Effector memory CD4-positive, alpha-beta T cell (primary cell): ENCODE measurements around the gene PATJ.

Experiments
- DNase-seq, 3 donors: peaks; one replicate each; pipeline ENCODE4 v3.0.0-alpha.2; 2020
- H3K27ac ChIP-seq: 2 replicates; pipeline ENCODE4 v1.7.0; 2013; ENCODE audit warnings: mild to moderate bottlenecking, low read length, moderate library complexity; ENCODE audit not compliant: insufficient read depth, poor library complexity, severe bottlenecking
- H3K27me3 ChIP-seq: replicated peaks from 2 replicates; pipeline ENCODE4 v1.7.0; 2013; ENCODE audit warnings: mild to moderate bottlenecking, low read length; ENCODE audit not compliant: insufficient read depth, control insufficient read depth, poor library complexity, severe bottlenecking
- H3K36me3 ChIP-seq: 2 replicates; pipeline ENCODE4 v1.7.0; 2013; ENCODE audit warnings: mild to moderate bottlenecking, low read length, moderate library complexity; ENCODE audit not compliant: control insufficient read depth, insufficient read depth
- H3K4me1 ChIP-seq: 2 replicates; pipeline ENCODE4 v1.7.0; 2013; ENCODE audit warnings: low read length, mild to moderate bottlenecking; ENCODE audit not compliant: control insufficient read depth, insufficient read depth, poor library complexity, severe bottlenecking
- H3K4me3 ChIP-seq: 2 replicates; pipeline ENCODE4 v1.7.0; 2013; ENCODE audit warnings: low read length, low read depth, mild to moderate bottlenecking; ENCODE audit not compliant: insufficient read depth, poor library complexity, severe bottlenecking
- H3K9me3 ChIP-seq: 2 replicates; pipeline ENCODE4 v1.7.0; 2013; ENCODE audit warnings: mild to moderate bottlenecking, low read length, moderate library complexity; ENCODE audit not compliant: control insufficient read depth

The PATJ gene

DNA sequence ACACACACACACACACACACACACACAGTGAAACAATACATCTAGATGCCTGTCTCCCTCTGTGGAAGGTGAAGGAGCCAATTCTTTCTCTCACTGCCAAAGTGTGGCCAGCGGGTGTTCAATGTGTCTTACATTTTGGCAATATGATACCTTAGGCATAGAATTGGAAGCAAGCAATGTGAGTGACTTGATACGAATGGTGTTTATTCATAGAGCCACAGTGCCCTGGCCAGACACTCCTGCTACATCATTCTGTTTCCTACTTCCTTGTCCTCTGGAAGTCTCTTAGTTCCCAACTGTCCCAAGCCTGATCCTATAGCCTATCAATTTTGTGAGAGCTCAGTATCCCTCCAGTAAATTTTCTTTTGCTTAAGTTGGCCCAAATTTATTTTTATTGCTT lies 282.4 kb downstream of the PATJ start:
- no peak overlapping the region for H3K27ac ChIP-seq
- DNase-seq = no peak
- H3K36me3 ChIP-seq = peaks cover 7% of the 10 kb centered on the region
- H3K4me1 ChIP-seq = no peaks in the 10 kb centered on the region
- H3K4me3 ChIP-seq = no peak overlapping the region
- no peaks in the 10 kb centered on the region for H3K9me3 ChIP-seq
- no peaks in the 10 kb centered on the region for H3K27me3 ChIP-seq

DNA sequence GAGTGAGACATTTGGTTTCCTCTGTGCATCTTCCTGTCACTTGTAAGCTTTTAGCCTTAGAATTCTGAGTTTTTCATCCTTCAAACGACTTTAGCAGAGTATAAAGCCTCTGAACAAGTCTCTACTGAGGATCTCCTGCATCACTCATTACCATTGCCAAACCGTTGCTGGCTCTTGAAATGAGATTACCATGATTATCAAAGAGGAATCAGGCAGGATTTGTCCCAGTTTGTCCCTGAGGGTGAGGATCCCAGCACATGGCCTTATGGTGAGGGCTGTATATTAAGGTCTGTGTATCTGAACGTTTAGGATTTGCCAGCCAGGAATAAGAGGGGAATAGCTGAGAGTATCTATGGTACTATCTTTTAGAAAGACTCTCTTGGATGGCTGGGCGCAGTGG lies 282.9 kb downstream of the PATJ start:
- no peak for DNase-seq
- Histone ChIP-seq H3K27me3 (no peaks in the 10 kb centered on the region), H3K36me3 (peaks cover 7% of the 10 kb centered on the region), H3K27ac (no peak overlapping the region), H3K4me1 (no peaks in the 10 kb centered on the region), H3K4me3 (no peak overlapping the region), H3K9me3 (no peaks in the 10 kb centered on the region)

DNA sequence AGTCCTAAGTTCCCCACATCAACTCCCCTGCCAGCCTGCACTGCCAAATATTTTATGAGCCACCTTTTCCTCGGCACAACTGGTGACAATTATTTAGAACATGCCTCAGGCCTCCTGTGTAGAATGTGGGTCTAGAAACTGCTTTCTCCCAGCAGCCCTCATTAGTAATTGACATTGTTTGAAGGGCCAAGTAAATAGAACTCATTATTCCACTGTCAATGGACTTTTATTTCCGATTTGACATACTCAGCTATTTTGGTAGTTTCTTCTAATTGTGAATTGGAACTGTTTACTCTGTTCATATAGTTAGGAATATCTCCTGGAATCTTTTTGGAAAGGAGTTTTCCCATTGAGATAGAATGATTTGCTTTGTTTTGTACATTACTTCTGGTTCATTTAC lies 283.6 kb downstream of the PATJ start:
- Histone ChIP-seq H3K9me3 (no peaks in the 10 kb centered on the region), H3K4me1 (no peaks in the 10 kb centered on the region), H3K36me3 (peaks cover 7% of the 10 kb centered on the region), H3K4me3 (no peak overlapping the region), H3K27ac (no peak overlapping the region), H3K27me3 (no peaks in the 10 kb centered on the region)
- no peak for DNase-seq

DNA sequence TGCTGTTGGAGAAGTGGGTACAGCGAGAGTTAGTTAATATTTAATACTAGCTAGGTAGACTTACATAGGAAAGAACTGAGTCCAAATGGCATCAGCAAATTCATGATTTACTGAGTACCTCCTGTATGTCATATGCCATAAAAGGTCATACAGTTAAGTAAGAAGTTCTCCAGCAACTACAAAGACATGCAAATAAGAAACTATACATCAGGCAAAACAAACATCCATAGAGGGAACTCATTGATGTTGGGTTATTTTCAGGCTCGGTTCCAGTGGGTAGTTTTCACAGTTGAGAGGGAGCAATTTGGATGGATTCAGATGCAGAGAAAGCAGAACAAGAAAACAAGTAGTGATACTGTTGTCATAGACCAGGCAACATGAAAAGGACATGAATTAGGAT lies 287.4 kb downstream of the PATJ start:
- no peak overlapping the region for H3K27ac ChIP-seq
- peaks cover 7% of the 10 kb centered on the region for H3K36me3 ChIP-seq
- H3K4me3 ChIP-seq = no peak overlapping the region
- no peaks in the 10 kb centered on the region for H3K9me3 ChIP-seq
- DNase-seq = no peak
- H3K27me3 ChIP-seq = no peaks in the 10 kb centered on the region
- H3K4me1 ChIP-seq = no peaks in the 10 kb centered on the region

DNA sequence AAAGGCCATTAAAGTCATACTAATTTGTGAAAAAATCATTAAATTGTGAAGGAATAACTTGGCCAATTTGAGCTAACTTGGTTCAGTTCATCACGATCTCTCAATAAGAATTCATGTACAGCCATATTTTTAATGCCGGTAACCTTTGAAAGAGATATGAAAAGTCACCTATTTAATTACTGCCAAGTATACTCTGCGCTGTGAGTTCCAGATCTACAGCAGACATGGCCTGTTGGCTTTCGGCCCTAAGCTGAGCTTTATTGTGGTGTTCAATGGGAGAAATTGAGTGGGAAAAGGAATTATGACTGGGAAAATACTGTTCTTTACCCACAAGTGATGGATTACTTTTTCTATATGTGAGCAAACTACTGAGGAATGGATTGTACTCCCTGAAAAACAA lies 292.5 kb downstream of the PATJ start:
- Histone ChIP-seq H3K27ac (no peak overlapping the region), H3K36me3 (no peaks in the 10 kb centered on the region), H3K4me3 (no peak overlapping the region), H3K27me3 (no peaks in the 10 kb centered on the region), H3K9me3 (no peaks in the 10 kb centered on the region), H3K4me1 (no peaks in the 10 kb centered on the region)
- no peak for DNase-seq

DNA sequence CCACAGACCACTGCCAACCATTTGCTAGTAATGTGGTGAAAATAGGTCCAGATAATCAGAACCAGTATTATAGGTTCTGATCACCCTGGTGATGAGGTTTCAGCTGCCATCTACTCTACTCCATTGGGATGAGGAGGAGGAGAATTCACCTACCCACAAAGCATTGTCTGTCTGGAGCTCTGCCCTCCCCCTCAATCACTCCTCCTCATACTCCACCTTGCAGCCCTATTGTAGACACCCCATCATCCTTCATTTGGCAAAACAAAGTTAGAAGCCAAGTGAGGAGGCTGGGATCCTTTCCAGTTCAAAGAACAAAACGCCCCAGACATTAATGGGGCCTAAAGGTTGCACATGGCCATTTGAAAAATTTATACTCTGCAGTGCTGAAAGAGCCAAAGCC lies 295.0 kb downstream of the PATJ start:
- Histone ChIP-seq H3K36me3 (no peaks in the 10 kb centered on the region), H3K9me3 (no peaks in the 10 kb centered on the region), H3K4me3 (no peak overlapping the region), H3K27ac (no peak overlapping the region), H3K27me3 (no peaks in the 10 kb centered on the region), H3K4me1 (no peaks in the 10 kb centered on the region)
- DNase-seq = no peak

DNA sequence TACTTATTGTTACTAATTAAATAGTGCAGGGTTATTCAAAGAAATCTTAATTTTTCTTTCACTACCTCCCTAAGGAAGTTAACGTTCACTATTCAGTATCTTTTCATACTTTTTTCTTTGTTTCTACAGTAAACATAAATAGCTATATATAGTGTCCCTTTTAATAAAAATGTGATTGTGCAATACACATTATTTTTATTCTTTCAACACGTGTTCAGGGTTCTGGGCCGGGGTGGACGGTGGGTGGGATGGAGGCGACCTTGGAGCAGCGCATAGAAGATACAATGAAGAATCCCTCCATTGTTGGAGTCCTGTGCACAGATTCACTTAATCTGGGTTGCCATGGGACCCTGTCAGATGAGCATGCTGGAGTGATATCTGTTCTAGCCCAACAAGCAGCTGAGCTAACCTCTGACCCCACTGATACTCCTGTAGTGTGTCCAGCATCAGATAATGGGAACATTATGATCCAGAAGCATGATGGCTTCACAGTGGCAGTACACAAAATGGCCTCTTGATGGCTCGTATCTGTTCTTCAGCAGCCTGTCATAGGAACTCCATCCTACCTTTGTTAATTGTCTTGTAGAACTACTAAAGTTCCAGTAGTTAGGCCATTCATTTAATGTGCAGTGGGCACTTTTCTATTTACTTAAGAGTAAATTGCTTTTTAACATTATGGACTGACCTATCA lies 296.5 kb downstream of the PATJ start:
- Histone ChIP-seq H3K4me1 (no peaks in the 10 kb centered on the region), H3K27me3 (no peaks in the 10 kb centered on the region), H3K27ac (no peak overlapping the region), H3K9me3 (no peaks in the 10 kb centered on the region), H3K4me3 (no peak overlapping the region), H3K36me3 (no peaks in the 10 kb centered on the region)
- DNase-seq = no peak

DNA sequence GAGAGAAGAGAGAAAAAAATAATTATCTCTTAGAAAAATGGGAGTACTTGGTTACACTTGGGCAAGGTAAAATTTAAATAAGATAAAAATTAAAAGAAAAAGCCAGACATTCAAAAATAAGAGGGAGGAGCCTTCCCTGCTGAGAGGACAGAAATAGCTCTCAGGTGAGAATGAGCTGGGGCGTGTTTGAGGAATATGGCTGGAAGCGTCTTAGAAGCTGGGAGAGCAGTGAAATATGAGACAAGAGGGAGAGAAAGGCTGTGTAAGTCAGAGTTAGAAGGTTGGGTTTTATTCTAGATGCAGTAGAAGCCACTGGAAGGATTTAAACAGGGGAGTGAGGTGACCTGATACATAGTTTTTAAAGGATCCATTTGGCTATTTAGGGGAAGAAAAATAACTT lies 298.2 kb downstream of the PATJ start:
- H3K36me3 ChIP-seq = no peaks in the 10 kb centered on the region
- no peak for DNase-seq
- no peak overlapping the region for H3K4me3 ChIP-seq
- no peaks in the 10 kb centered on the region for H3K4me1 ChIP-seq
- H3K27ac ChIP-seq = no peak overlapping the region
- H3K27me3 ChIP-seq = no peaks in the 10 kb centered on the region
- no peaks in the 10 kb centered on the region for H3K9me3 ChIP-seq

DNA sequence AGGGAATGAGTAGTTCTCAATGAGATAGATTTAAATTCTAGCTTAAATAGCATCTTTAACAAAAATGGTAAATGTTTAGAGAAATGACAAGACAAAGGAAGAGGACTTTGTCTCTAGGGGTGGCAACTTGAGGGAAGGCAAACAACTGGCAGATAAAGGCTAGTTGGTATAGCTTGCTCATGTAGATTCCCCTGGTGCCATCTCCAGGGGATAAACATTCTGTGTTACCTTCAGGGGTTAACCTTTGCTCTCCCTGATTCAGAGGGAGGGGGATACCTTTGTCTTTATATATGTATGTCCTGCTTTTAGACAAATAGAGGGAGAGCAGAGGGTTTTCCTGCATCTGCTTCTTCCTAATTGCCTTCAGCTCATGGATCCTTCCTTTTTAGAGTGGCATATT lies 298.7 kb downstream of the PATJ start:
- Histone ChIP-seq H3K4me3 (no peak overlapping the region), H3K27me3 (no peaks in the 10 kb centered on the region), H3K4me1 (no peaks in the 10 kb centered on the region), H3K9me3 (no peaks in the 10 kb centered on the region), H3K36me3 (no peaks in the 10 kb centered on the region), H3K27ac (no peak overlapping the region)
- no peak for DNase-seq

DNA sequence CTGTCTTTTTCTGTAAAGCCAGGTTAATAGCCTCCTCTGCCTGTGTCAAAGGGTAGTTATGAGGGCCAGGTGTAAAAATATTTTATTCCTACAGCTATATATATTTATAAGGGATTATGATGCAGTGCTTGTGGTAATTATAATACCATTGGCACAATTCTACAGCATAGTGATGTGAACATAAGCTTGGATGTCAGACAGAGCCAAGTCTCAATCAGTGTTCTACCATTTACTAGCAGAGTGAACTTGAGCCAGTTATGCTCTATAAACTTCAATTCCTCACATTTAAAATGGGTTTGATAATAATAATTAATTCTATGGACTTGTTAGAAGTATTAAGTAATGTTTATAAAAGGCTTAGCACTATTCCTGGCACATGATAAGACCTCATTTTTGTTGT lies 300.9 kb downstream of the PATJ start:
- Histone ChIP-seq H3K27ac (no peak overlapping the region), H3K27me3 (no peaks in the 10 kb centered on the region), H3K4me3 (no peak overlapping the region), H3K36me3 (no peaks in the 10 kb centered on the region), H3K4me1 (no peaks in the 10 kb centered on the region), H3K9me3 (no peaks in the 10 kb centered on the region)
- no peak for DNase-seq
